A549 (cell line): ENCODE results near the gene RPH3AL. TPM values are rescaled to one million over a fixed set of nuclear protein-coding genes. Genes with fewer than 3 reads are reported as not detected.

Experiments
- ATAC-seq, 2 experiments: fragments of 200-7000 bp in 1 of 2; fragments of >200 bp in 1 of 2; cut with Nextera tagmentation in 1 of 2; cut with Tn5 transposase in 1 of 2; 3 replicates each; pipeline versions ENCODE4 v1.8.0 to v1.9.1; 2018 to 2020; ENCODE audit warnings: mild to moderate bottlenecking in 1 of 2, moderate library complexity in 1 of 2
- CTCF ChIA-PET: fragments of 300-600 bp; sonication (Branson Sonifier 250); formaldehyde crosslinking; extraction: SDS; loops from one replicate; lab custom pipeline; 2021; ENCODE audit warnings: antibody characterized with exemption, inconsistent platforms; lab: Yijun Ruan, JAX
- POLR2A ChIA-PET: fragments of 350-600 bp; formaldehyde crosslinking; extraction: SDS; loops from one replicate; lab custom pipeline; 2021; ENCODE audit warnings: antibody characterized with exemption, inconsistent platforms; lab: Yijun Ruan, JAX
- DNase-seq, 2 experiments: peaks; one replicate each; pipeline versions ENCODE4 v3.0.0 to v3.0.0-alpha.2; 2011 to 2016; ENCODE audit warnings: low read depth in 1 of 2, low spot score in 1 of 2
- FAIRE-seq: peaks from 2 replicates; lab custom pipeline; 2011; peaks lifted over from hg19 to GRCh38; lab: Jason Lieb, UNC
- H3K27ac ChIP-seq, 2 experiments: fragments of >200 bp; sonication (Bioruptor Twin); formaldehyde crosslinking; 3 replicates each; pipeline ENCODE4 v1.5.1; 2016 to 2017
- H3K4me1 ChIP-seq: fragments of >200 bp; sonication (Bioruptor Twin); formaldehyde crosslinking; 3 replicates; pipeline ENCODE4 v1.6.1; 2016
- H3K4me2 ChIP-seq: fragments of >200 bp; sonication (Bioruptor Twin); formaldehyde crosslinking; 3 replicates; pipeline ENCODE4 v1.6.1; 2016
- H3K4me3 ChIP-seq: fragments of >200 bp; sonication (Bioruptor Twin); formaldehyde crosslinking; 3 replicates; pipeline ENCODE4 v1.5.1; 2016
- H3K9me3 ChIP-seq: fragments of >200 bp; sonication (Bioruptor Twin); formaldehyde crosslinking; 3 replicates; pipeline ENCODE4 v1.6.1; 2016
- ATOH8 ChIP-seq: fragments of 250-450 bp; sonication (Bioruptor Pico); IDR thresholded peaks from 2 replicates; pipeline ENCODE4 v1.5.0; 2020; ENCODE audit warnings: low read depth, mild to moderate bottlenecking, moderate library complexity
- BCL3 ChIP-seq: fragments of >200 bp; sonication (Bioruptor Twin); formaldehyde crosslinking; IDR thresholded peaks from 3 replicates; pipeline ENCODE4 v1.6.1; 2016
- CTCF ChIP-seq: fragments of >200 bp; sonication (Bioruptor Twin); formaldehyde crosslinking; IDR thresholded peaks from 3 replicates; pipeline ENCODE4 v1.5.1; 2016
- E2F6 ChIP-seq: IDR thresholded peaks from 2 replicates; pipeline ENCODE4 v1.6.1; 2012; ENCODE audit warnings: low read depth, borderline replicate concordance
- ELK1 ChIP-seq: fragments of 150-350 bp; IDR thresholded peaks from 2 replicates; pipeline ENCODE4 v1.6.1; 2014; ENCODE audit warnings: low read depth, mild to moderate bottlenecking, low read length
- HES2 ChIP-seq: fragments of >200 bp; sonication (Bioruptor Twin); formaldehyde crosslinking; IDR thresholded peaks from 2 replicates; pipeline ENCODE4 v1.6.1; 2016
- JUN ChIP-seq, 2 experiments: fragments of >200 bp; sonication (Bioruptor Twin); formaldehyde crosslinking; IDR thresholded peaks; 2 replicates in 1 of 2; 3 replicates in 1 of 2; pipeline ENCODE4 v1.6.1; 2016 to 2017
- MAX ChIP-seq: IDR thresholded peaks from 2 replicates; pipeline ENCODE4 v1.6.1; 2012
- MYC ChIP-seq: IDR thresholded peaks from 2 replicates; pipeline ENCODE4 v1.6.1; 2012; ENCODE audit warnings: mild to moderate bottlenecking, inconsistent platforms, low read length, improper control_type of control experiment, borderline replicate concordance
- NFE2L2 ChIP-seq: fragments of 150-350 bp; conservative IDR thresholded peaks from 2 replicates; pipeline ENCODE4 v1.6.1; 2014; ENCODE audit warnings: low read length
- NPAS2 ChIP-seq: fragments of 250-450 bp; sonication (Bioruptor Pico); IDR thresholded peaks from 2 replicates; pipeline ENCODE4 v1.8.0; 2022; ENCODE audit warnings: mild to moderate bottlenecking, moderate library complexity, borderline replicate concordance
- POLR2AphosphoS2 ChIP-seq: conservative IDR thresholded peaks from 2 replicates; pipeline ENCODE4 v1.6.1; 2012; ENCODE audit warnings: low read length, improper control_type of control experiment, inconsistent platforms
- RAD21 ChIP-seq, 2 experiments: fragments of >200 bp in 1 of 2; sonication (Bioruptor Twin) in 1 of 2; formaldehyde crosslinking in 1 of 2; IDR thresholded peaks in 1 of 2; conservative IDR thresholded peaks in 1 of 2; 2 replicates in 1 of 2; 3 replicates in 1 of 2; pipeline ENCODE4 v1.6.1; 2012 to 2018; ENCODE audit warnings: inconsistent platforms in 1 of 2
- RARB ChIP-seq: fragments of 250-450 bp; sonication (Bioruptor Pico); IDR thresholded peaks from 2 replicates; pipeline ENCODE4 v1.8.0; 2021; ENCODE audit warnings: mild to moderate bottlenecking, moderate library complexity
- REST ChIP-seq: fragments of 200-600 bp; sonication (generic); IDR thresholded peaks from 2 replicates; pipeline ENCODE4 v1.6.1; 2016; ENCODE audit warnings: antibody characterized with exemption, mild to moderate bottlenecking, moderate library complexity
- SREBF2 ChIP-seq: fragments of 450-650 bp; IDR thresholded peaks from 2 replicates; pipeline ENCODE4 v1.6.1; 2014; ENCODE audit warnings: mild to moderate bottlenecking, moderate library complexity
- TFCP2L1 ChIP-seq: fragments of 250-450 bp; sonication (Bioruptor Pico); IDR thresholded peaks from 2 replicates; pipeline ENCODE4 v1.5.0; 2021; ENCODE audit warnings: mild to moderate bottlenecking
- ZC3H11A ChIP-seq: fragments of 450-650 bp; IDR thresholded peaks from 2 replicates; pipeline ENCODE4 v1.6.1; 2014; ENCODE audit warnings: antibody characterized with exemption, mild to moderate bottlenecking
- ZFP36 ChIP-seq: fragments of 450-650 bp; IDR thresholded peaks from 2 replicates; pipeline ENCODE4 v1.6.1; 2014; ENCODE audit warnings: borderline replicate concordance; ENCODE audit not compliant: partially characterized antibody
- WGBS: methylation state at CpG from one replicate; pipeline ENCODE4 v1.1.6; 2017; ENCODE audit errors: missing lambda C conversion rate; 5-methylcytosine and 5-hydroxymethylcytosine counted together
- polyA plus RNA-seq, 4 experiments: library from polyadenylated mRNA; depleted of rRNA in 3 of 4; stranded (reverse); fragments of >200 nt; fragmentation: RNase III in 1 of 4; extraction: RNeasy Plus Mini Kit Qiagen cat#74134 plus additional on column Dnase treatment in 1 of 4; gene quantifications; 2 replicates in 3 of 4; 3 replicates in 1 of 4; pipeline ENCODE4 v1.2.3, GENCODE V29; 2011 to 2017

Gene RPH3AL
- polyA plus RNA-seq, 2 of the 4 experiments (the other 2 are of a cell fraction), result 23.3 to 31.1 TPM

GRCh38 chr17:282912-283882, 69.4 kb downstream of the RPH3AL start:
- FAIRE-seq, result no peak
- TF ChIP-seq ELK1 (no peak), ATOH8 (CRISPR knock-in tag) (no peak), RARB (CRISPR knock-in tag) (no peak), BCL3 (no peak), MAX (no peak), NFE2L2 (no peak), TFCP2L1 (CRISPR knock-in tag) (no peak), SREBF2 (no peak), RAD21 (conservative IDR thresholded peaks at IDR 0.05 in 1 of 2, IDR thresholded peaks at IDR 0.05 in 1 of 2) (no peak), JUN (IDR thresholded peaks at IDR 0.05) (no peak), ZFP36 (no peak), MYC (no peak), POLR2AphosphoS2 (no peak), NPAS2 (CRISPR knock-in tag) (no peak), CTCF (no peak), REST (no peak), E2F6 (no peak), ZC3H11A (no peak), HES2 (no peak)
- DNase-seq, result no peak
- H3K4me2 ChIP-seq, result no peak overlapping the region
- H3K4me3 ChIP-seq, result no peak overlapping the region
- ChIA-PET CTCF (interaction anchor here (1.0 to 1.9 kb wide), 5 partner anchors 8 to 417 kb away, joined by 3 to 6 read pairs (median 3); no protein-coding TSS in a partner anchor), POLR2A (no interaction called here)
- H3K4me1 ChIP-seq, result peaks cover 8% of the 10 kb centered on the region; the same call in 1 of the 3 replicates
- peak in 1 of 2 experiments; percentile 11; a peak in 2 of 6 replicates for ATAC-seq
- no peaks in the 10 kb centered on the region for H3K9me3 ChIP-seq
- 88% methylated on average over 20 of the region's 28 CpGs for WGBS
- peak overlapping the region in 1 of 2 experiments; percentile 35; a peak in 1 of 6 replicates for H3K27ac ChIP-seq
